WTC11 (cell line): ENCODE results near the gene BNC1. TPM values are rescaled to one million over a fixed set of nuclear protein-coding genes. Genes with fewer than 3 reads are reported as not detected.
A peak's percentile ranks its signal among the peaks of the same experiment; 100 is the strongest.

ENCODE experiments used
- ATAC-seq: fragments of 200-7000 bp; cut with Tn5 transposase; 2 replicates; pipeline ENCODE4 v1.10.0; 2021; ENCODE audit warnings: mild to moderate bottlenecking, moderate library complexity
- CTCF ChIA-PET: fragments of 300-600 bp; sonication (Branson Sonifier 250); formaldehyde crosslinking; loops from one replicate; lab custom pipeline; 2021; ENCODE audit warnings: antibody characterized with exemption; lab: Charles Lee
- POLR2A ChIA-PET: fragments of 350-600 bp; sonication (Branson Sonifier 250); formaldehyde crosslinking; loops from one replicate; lab custom pipeline; 2021; ENCODE audit warnings: antibody characterized with exemption; lab: Charles Lee
- DNase-seq: peaks from one replicate; pipeline ENCODE4 v3.0.0; 2021; ENCODE audit warnings: low spot score
- H3K27ac Mint-ChIP-seq: 2 replicates; pipeline ENCODE4 v1.8.0; 2021; ENCODE audit warnings: mixed read lengths
- H3K27me3 Mint-ChIP-seq: 2 replicates; pipeline ENCODE4 v1.8.0; 2021; ENCODE audit warnings: low read depth, mild to moderate bottlenecking, moderate library complexity, mixed read lengths
- H3K36me3 Mint-ChIP-seq: 2 replicates; pipeline ENCODE4 v1.8.0; 2021; ENCODE audit warnings: mixed read lengths
- H3K4me1 Mint-ChIP-seq: 2 replicates; pipeline ENCODE4 v1.8.0; 2022; ENCODE audit warnings: mixed read lengths
- H3K4me3 Mint-ChIP-seq: 2 replicates; pipeline ENCODE4 v1.8.0; 2021; ENCODE audit warnings: mild to moderate bottlenecking, moderate library complexity, mixed read lengths
- H3K9me3 Mint-ChIP-seq: 2 replicates; pipeline ENCODE4 v1.8.0; 2021; ENCODE audit warnings: mixed read lengths
- ARID4B ChIP-seq: sonication (generic); formaldehyde crosslinking; IDR thresholded peaks from 2 replicates; pipeline ENCODE4 v1.8.0; 2023; ENCODE audit warnings: missing genetic modification reagents, mild to moderate bottlenecking, borderline replicate concordance
- ATF1 ChIP-seq: sonication (generic); formaldehyde crosslinking; IDR thresholded peaks from 2 replicates; pipeline ENCODE4 v1.8.1; 2023; ENCODE audit warnings: mild to moderate bottlenecking, moderate library complexity, missing genetic modification reagents
- ATF2 ChIP-seq: sonication (generic); formaldehyde crosslinking; IDR thresholded peaks from 2 replicates; pipeline ENCODE4 v1.8.1; 2022; ENCODE audit warnings: low read depth, missing genetic modification reagents, borderline replicate concordance
- E2F1 ChIP-seq: sonication (generic); formaldehyde crosslinking; IDR thresholded peaks from 2 replicates; pipeline ENCODE4 v1.8.0; 2022; ENCODE audit warnings: mild to moderate bottlenecking, missing genetic modification reagents
- E2F5 ChIP-seq: sonication (generic); formaldehyde crosslinking; IDR thresholded peaks from 2 replicates; pipeline ENCODE4 v1.8.1; 2022; ENCODE audit warnings: mild to moderate bottlenecking, moderate library complexity, missing genetic modification reagents
- FOXP1 ChIP-seq: sonication (generic); formaldehyde crosslinking; IDR thresholded peaks from 2 replicates; pipeline ENCODE4 v1.8.0; 2022; ENCODE audit warnings: missing genetic modification reagents, mild to moderate bottlenecking, moderate library complexity, borderline replicate concordance
- HMGXB4 ChIP-seq: sonication (generic); formaldehyde crosslinking; IDR thresholded peaks from 2 replicates; pipeline ENCODE4 v1.8.1; 2023; ENCODE audit warnings: mild to moderate bottlenecking, moderate library complexity, missing genetic modification reagents
- MAX ChIP-seq: sonication (generic); formaldehyde crosslinking; IDR thresholded peaks from 2 replicates; pipeline ENCODE4 v1.8.0; 2022; ENCODE audit warnings: mild to moderate bottlenecking, missing genetic modification reagents
- MLX ChIP-seq: sonication (generic); formaldehyde crosslinking; IDR thresholded peaks from 2 replicates; pipeline ENCODE4 v1.8.1; 2023; ENCODE audit warnings: mild to moderate bottlenecking, missing genetic modification reagents, moderate library complexity
- MYBL2 ChIP-seq: sonication (generic); formaldehyde crosslinking; IDR thresholded peaks from 2 replicates; pipeline ENCODE4 v1.8.1; 2023; ENCODE audit warnings: mild to moderate bottlenecking, moderate library complexity, missing genetic modification reagents
- NR1H2 ChIP-seq: sonication (generic); formaldehyde crosslinking; IDR thresholded peaks from 2 replicates; pipeline ENCODE4 v1.9.0; 2021; ENCODE audit warnings: mild to moderate bottlenecking, moderate library complexity, missing genetic modification reagents
- NR2C2 ChIP-seq: sonication (generic); formaldehyde crosslinking; IDR thresholded peaks from 2 replicates; pipeline ENCODE4 v1.8.0; 2022; ENCODE audit warnings: mild to moderate bottlenecking, missing genetic modification reagents
- OVOL2 ChIP-seq: fragments of 250-450 bp; sonication (Bioruptor Pico); IDR thresholded peaks from 2 replicates; pipeline ENCODE4 v1.9.0; 2021; ENCODE audit warnings: mild to moderate bottlenecking, borderline replicate concordance
- PRRX2 ChIP-seq: fragments of 250-450 bp; sonication (Bioruptor Pico); IDR thresholded peaks from 2 replicates; pipeline ENCODE4 v1.8.0; 2021; ENCODE audit warnings: mild to moderate bottlenecking
- RELA ChIP-seq: sonication (generic); formaldehyde crosslinking; IDR thresholded peaks from 2 replicates; pipeline ENCODE4 v1.8.1; 2022; ENCODE audit warnings: missing genetic modification reagents, mild to moderate bottlenecking, borderline replicate concordance
- SMAD3 ChIP-seq: sonication (generic); formaldehyde crosslinking; IDR thresholded peaks from 2 replicates; pipeline ENCODE4 v1.8.0; 2022; ENCODE audit warnings: missing genetic modification reagents, mild to moderate bottlenecking, borderline replicate concordance
- SOX15 ChIP-seq: fragments of 250-450 bp; sonication (Bioruptor Pico); IDR thresholded peaks from 2 replicates; pipeline ENCODE4 v1.9.0; 2021; ENCODE audit warnings: mild to moderate bottlenecking
- TEAD1 ChIP-seq: sonication (generic); formaldehyde crosslinking; IDR thresholded peaks from 2 replicates; pipeline ENCODE4 v1.8.0; 2022; ENCODE audit warnings: mild to moderate bottlenecking, missing genetic modification reagents
- ZBTB21 ChIP-seq: sonication (generic); formaldehyde crosslinking; IDR thresholded peaks from 2 replicates; pipeline ENCODE4 v1.8.1; 2023; ENCODE audit warnings: mild to moderate bottlenecking, missing genetic modification reagents, borderline replicate concordance
- ZBTB43 ChIP-seq: sonication (generic); formaldehyde crosslinking; IDR thresholded peaks from 2 replicates; pipeline ENCODE4 v1.8.1; 2023; ENCODE audit warnings: mild to moderate bottlenecking, missing genetic modification reagents
- ZNF121 ChIP-seq: sonication (generic); formaldehyde crosslinking; IDR thresholded peaks from 2 replicates; pipeline ENCODE4 v1.8.0; 2023; ENCODE audit warnings: missing genetic modification reagents
- ZNF232 ChIP-seq: sonication (generic); formaldehyde crosslinking; IDR thresholded peaks from 2 replicates; pipeline ENCODE4 v1.8.0; 2022; ENCODE audit warnings: mild to moderate bottlenecking, missing genetic modification reagents
- ZNF263 ChIP-seq: sonication (generic); formaldehyde crosslinking; IDR thresholded peaks from 2 replicates; pipeline ENCODE4 v1.8.1; 2022; ENCODE audit warnings: low read depth, mild to moderate bottlenecking, moderate library complexity, missing genetic modification reagents
- ZNF317 ChIP-seq: sonication (generic); formaldehyde crosslinking; IDR thresholded peaks from 2 replicates; pipeline ENCODE4 v1.8.1; 2023; ENCODE audit warnings: low read depth, mild to moderate bottlenecking, moderate library complexity, missing genetic modification reagents, borderline replicate concordance
- ZNF396 ChIP-seq: fragments of 250-450 bp; sonication (Bioruptor Pico); IDR thresholded peaks from 2 replicates; pipeline ENCODE4 v1.8.0; 2021; ENCODE audit warnings: mild to moderate bottlenecking, moderate library complexity, borderline replicate concordance
- total RNA-seq: library from RNA; stranded (reverse); gene quantifications from 3 replicates; pipeline ENCODE4 v1.2.3, GENCODE V29; 2021

Gene BNC1
- total RNA-seq, 1 experiment from 2014 or later = 0.11 TPM

GRCh38 chr15:83250781-83251180, 33.7 kb downstream of the BNC1 start (continued):
- no peak for TF ChIP-seq HMGXB4
- no peak for TF ChIP-seq ARID4B (CRISPR knock-in tag)
- no peak for TF ChIP-seq NR1H2 (CRISPR knock-in tag)
- TF ChIP-seq ATF1 (CRISPR knock-in tag) = no peak
- no peak for TF ChIP-seq ZNF121 (CRISPR knock-in tag)
- TF ChIP-seq ZBTB21 (CRISPR knock-in tag) = no peak
- no peak for TF ChIP-seq NR2C2 (CRISPR knock-in tag)
- TF ChIP-seq MLX (CRISPR knock-in tag) = no peak
- TF ChIP-seq TEAD1 (CRISPR knock-in tag) = no peak
- TF ChIP-seq E2F1 (CRISPR knock-in tag) = no peak
- TF ChIP-seq RELA = no peak

GRCh38 chr15:83249030-83249343, 35.5 kb downstream of the BNC1 start:
- H3K9me3 Mint-ChIP-seq = peaks cover 5% of the 10 kb centered on the region
- POLR2A ChIA-PET = interaction anchor here (1.0 kb wide), 2 partner anchors 12 to 41 kb away, joined by 3 to 4 read pairs; no protein-coding TSS in a partner anchor
- no peak for DNase-seq
- H3K27me3 Mint-ChIP-seq = peaks cover 16% of the 10 kb centered on the region
- no peaks in the 10 kb centered on the region for H3K36me3 Mint-ChIP-seq
- no peak overlapping the region for H3K4me3 Mint-ChIP-seq
- TF ChIP-seq ZNF232 (CRISPR knock-in tag) (no peak), MYBL2 (no peak), E2F1 (CRISPR knock-in tag) (no peak), ZNF317 (no peak), ATF2 (CRISPR knock-in tag) (no peak), FOXP1 (CRISPR knock-in tag) (no peak), SOX15 (CRISPR knock-in tag) (no peak), ZNF263 (CRISPR knock-in tag) (no peak), SMAD3 (no peak), MAX (no peak), OVOL2 (CRISPR knock-in tag) (no peak), ZNF396 (CRISPR knock-in tag) (no peak), PRRX2 (CRISPR knock-in tag) (no peak), E2F5 (CRISPR knock-in tag) (no peak), ZBTB43 (CRISPR knock-in tag) (no peak)
- TF ChIP-seq, all 79 proteins: peak for 0
- CTCF ChIA-PET = interaction anchor here (0.7 to 5.4 kb wide), 42 partner anchors 9 to 786 kb away, joined by 3 to 219 read pairs (median 6); partner anchors contain the start of genes BTBD1 and SH3GL3
- H3K4me1 Mint-ChIP-seq = peaks cover 4% of the 10 kb centered on the region
- ATAC-seq = peak; percentile 44
- H3K27ac Mint-ChIP-seq = no peak overlapping the region
